CD14-positive monocyte (primary cell): ENCODE results near the gene STXBP5. TPM values are rescaled to one million over a fixed set of nuclear protein-coding genes. Genes with fewer than 3 reads are reported as not detected.

Source experiments
- DNase-seq, 3 donors: peaks; one replicate each; pipeline ENCODE4 v3.0.0-alpha.2; 2011 to 2022
- H2AFZ ChIP-seq: 2 replicates; pipeline ENCODE4 v1.6.0; 2012; ENCODE audit warnings: mild to moderate bottlenecking, low read depth, low read length, inconsistent platforms; ENCODE audit not compliant: insufficient read depth, poor library complexity, severe bottlenecking
- H3K27ac ChIP-seq, 2 donors: 1 replicate in 1 of 2; 2 replicates in 1 of 2; pipeline ENCODE4 v1.5.1; 2012 to 2013; ENCODE audit warnings: low read length in 2 of 2, control low read depth in 1 of 2, inconsistent platforms in 1 of 2, low read depth in 1 of 2, mild to moderate bottlenecking in 1 of 2
- H3K27me3 ChIP-seq, 2 donors: one replicate each; pipeline versions ENCODE4 v1.6.0 to v1.6.1; 2011 to 2013; ENCODE audit warnings: low read length in 2 of 2; ENCODE audit not compliant: control insufficient read depth in 2 of 2, insufficient read depth in 2 of 2
- H3K36me3 ChIP-seq, 2 donors: replicated peaks in 1 of 2; 1 replicate in 1 of 2; 2 replicates in 1 of 2; pipeline versions ENCODE4 v1.5.1 to v1.6.1; 2012 to 2013; ENCODE audit warnings: low read length in 2 of 2, control low read depth in 1 of 2, inconsistent platforms in 1 of 2, mild to moderate bottlenecking in 1 of 2; ENCODE audit not compliant: insufficient read depth in 2 of 2, control insufficient read depth in 1 of 2
- H3K4me1 ChIP-seq, 2 donors: 1 replicate in 1 of 2; 2 replicates in 1 of 2; pipeline versions ENCODE4 v1.5.1 to v1.6.1; 2012 to 2013; ENCODE audit warnings: low read length in 2 of 2, control low read depth in 1 of 2, inconsistent platforms in 1 of 2, mild to moderate bottlenecking in 1 of 2, moderate library complexity in 1 of 2; ENCODE audit not compliant: insufficient read depth in 2 of 2, control insufficient read depth in 1 of 2
- H3K4me2 ChIP-seq: replicated peaks from 2 replicates; pipeline ENCODE3; 2012; ENCODE audit warnings: low read length, moderate library complexity, mild to moderate bottlenecking; ENCODE audit not compliant: poor library complexity, severe bottlenecking; ENCODE audit errors: extremely low read depth
- H3K4me3 ChIP-seq, 3 experiments: fragments of 200-600 bp in 1 of 3; sonication (generic) in 1 of 3; replicated peaks in 1 of 3; 1 replicate in 2 of 3; 2 replicates in 1 of 3; pipeline ENCODE4 v1.5.1; 2011 to 2013; ENCODE audit warnings: low read length in 3 of 3, mild to moderate bottlenecking in 3 of 3, control low read depth in 2 of 3, low read depth in 2 of 3, inconsistent platforms in 1 of 3, moderate library complexity in 1 of 3
- H3K79me2 ChIP-seq: 2 replicates; pipeline ENCODE4 v1.6.0; 2012; ENCODE audit warnings: mild to moderate bottlenecking, control low read depth, inconsistent platforms, low read length, moderate library complexity; ENCODE audit not compliant: insufficient read depth
- H3K9ac ChIP-seq: 2 replicates; pipeline ENCODE4 v1.6.0; 2017; ENCODE audit warnings: low read length, mild to moderate bottlenecking; ENCODE audit not compliant: insufficient read depth, poor library complexity, severe bottlenecking
- H3K9me3 ChIP-seq, 2 donors: replicated peaks in 1 of 2; 1 replicate in 1 of 2; 2 replicates in 1 of 2; pipeline versions ENCODE4 v1.5.1 to v1.6.1; 2012 to 2013; ENCODE audit warnings: low read length in 2 of 2, control low read depth in 1 of 2; ENCODE audit not compliant: control insufficient read depth in 1 of 2, insufficient read depth in 1 of 2
- H4K20me1 ChIP-seq: 2 replicates; pipeline ENCODE4 v1.6.0; 2012; ENCODE audit warnings: mild to moderate bottlenecking, low read length, control low read depth, moderate library complexity; ENCODE audit not compliant: insufficient read depth
- H3K27ac Mint-ChIP-seq, 7 donors: one replicate each; pipeline ENCODE4 v1.8.0; 2020; ENCODE audit warnings: mild to moderate bottlenecking in 7 of 7, mixed read lengths in 7 of 7, moderate library complexity in 6 of 7, inconsistent platforms in 2 of 7
- H3K27me3 Mint-ChIP-seq, 3 donors: one replicate each; pipeline ENCODE4 v1.8.0; 2021 to 2022; ENCODE audit warnings: low read depth in 3 of 3, mild to moderate bottlenecking in 3 of 3, mixed read lengths in 3 of 3, moderate library complexity in 3 of 3, inconsistent platforms in 1 of 3
- H3K36me3 Mint-ChIP-seq, 2 donors: one replicate each; pipeline ENCODE4 v1.8.0; 2020; ENCODE audit warnings: mixed read lengths in 2 of 2, inconsistent platforms in 1 of 2, mild to moderate bottlenecking in 1 of 2
- H3K4me1 Mint-ChIP-seq: one replicate; pipeline ENCODE4 v1.8.0; 2020; ENCODE audit warnings: mild to moderate bottlenecking, mixed read lengths
- H3K4me3 Mint-ChIP-seq, 2 donors: one replicate each; pipeline ENCODE4 v1.8.0; 2020; ENCODE audit warnings: mild to moderate bottlenecking in 2 of 2, mixed read lengths in 2 of 2, moderate library complexity in 1 of 2
- H3K9me3 Mint-ChIP-seq, 7 donors: one replicate each; pipeline ENCODE4 v1.8.0; 2020 to 2022; ENCODE audit warnings: mixed read lengths in 7 of 7, mild to moderate bottlenecking in 6 of 7, moderate library complexity in 6 of 7, inconsistent platforms in 2 of 7
- WGBS: methylation state at CpG from one replicate; pipeline ENCODE4 v1.1.5; 2013; ENCODE audit warnings: missing lambda C conversion rate; ENCODE audit not compliant: insufficient coverage; 5-methylcytosine and 5-hydroxymethylcytosine counted together
- intact Hi-C, 2 donors: fragments of 100-400 bp; cut with micrococcal nuclease; formaldehyde crosslinking; loops; one replicate each; pipeline versions ENCODE4 v1.15.0 to v1.15.1; 2023
- polyA plus RNA-seq, 3 donors: library from polyadenylated mRNA; depleted of rRNA in 1 of 3; unstranded in 2 of 3; stranded (reverse) in 1 of 3; fragments of 300-500 nt in 2 of 3; fragments of >200 nt in 1 of 3; fragmentation: Illumina TruSeq in 2 of 3; gene quantifications; 1 replicate in 2 of 3; 2 replicates in 1 of 3; pipeline ENCODE4 v1.2.3, GENCODE V29; 2012 to 2021
- TF ChIP-seq, protein P1 (sequence below): fragments of 200-600 bp; IDR thresholded peaks from one replicate; pipeline ENCODE4 v1.8.0; 2022; ENCODE audit warnings: antibody characterized with exemption, mild to moderate bottlenecking

Gene STXBP5
- polyA plus RNA-seq, 3 donors, result 1.5 to 8.8 (median 2.0) TPM

- no peak for DNase-seq
- Histone ChIP-seq H3K4me3 (no peak overlapping the region), H3K36me3 (peaks cover 20 to 26% of the 10 kb centered on the region in 2 donors), H3K9me3 (no peaks in the 10 kb centered on the region), H3K9ac (no peak overlapping the region), H2AFZ (no peak overlapping the region), H4K20me1 (no peaks in the 10 kb centered on the region), H3K4me2 (no peak overlapping the region), H3K79me2 (peaks cover 11% of the 10 kb centered on the region), H3K27ac (no peak overlapping the region), H3K27me3 (no peaks in the 10 kb centered on the region), H3K4me1 (peaks cover 21 to 33% of the 10 kb centered on the region in 2 donors)
- whole genome bisulfite sequencing, result no CpG with 5 or more reads among the region's 1 CpG
- Mint-ChIP-seq H3K4me3 (no peak overlapping the region), H3K9me3 (peaks cover 0 to 3% (median 1%) of the 10 kb centered on the region in 7 donors), H3K36me3 (peaks cover 23 to 34% of the 10 kb centered on the region in 2 donors), H3K27me3 (peaks cover 0 to 1% (median 0%) of the 10 kb centered on the region in 3 donors), H3K27ac (no peak overlapping the region), H3K4me1 (peaks cover 28% of the 10 kb centered on the region)
- intact Hi-C loops, result no loop called here
- TF ChIP-seq, protein P1, sequence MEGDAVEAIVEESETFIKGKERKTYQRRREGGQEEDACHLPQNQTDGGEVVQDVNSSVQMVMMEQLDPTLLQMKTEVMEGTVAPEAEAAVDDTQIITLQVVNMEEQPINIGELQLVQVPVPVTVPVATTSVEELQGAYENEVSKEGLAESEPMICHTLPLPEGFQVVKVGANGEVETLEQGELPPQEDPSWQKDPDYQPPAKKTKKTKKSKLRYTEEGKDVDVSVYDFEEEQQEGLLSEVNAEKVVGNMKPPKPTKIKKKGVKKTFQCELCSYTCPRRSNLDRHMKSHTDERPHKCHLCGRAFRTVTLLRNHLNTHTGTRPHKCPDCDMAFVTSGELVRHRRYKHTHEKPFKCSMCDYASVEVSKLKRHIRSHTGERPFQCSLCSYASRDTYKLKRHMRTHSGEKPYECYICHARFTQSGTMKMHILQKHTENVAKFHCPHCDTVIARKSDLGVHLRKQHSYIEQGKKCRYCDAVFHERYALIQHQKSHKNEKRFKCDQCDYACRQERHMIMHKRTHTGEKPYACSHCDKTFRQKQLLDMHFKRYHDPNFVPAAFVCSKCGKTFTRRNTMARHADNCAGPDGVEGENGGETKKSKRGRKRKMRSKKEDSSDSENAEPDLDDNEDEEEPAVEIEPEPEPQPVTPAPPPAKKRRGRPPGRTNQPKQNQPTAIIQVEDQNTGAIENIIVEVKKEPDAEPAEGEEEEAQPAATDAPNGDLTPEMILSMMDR, result no peak
These were observed 121.3 kb downstream of the STXBP5 start for GRCh38 chr6:147325557-147325956.

DNA sequence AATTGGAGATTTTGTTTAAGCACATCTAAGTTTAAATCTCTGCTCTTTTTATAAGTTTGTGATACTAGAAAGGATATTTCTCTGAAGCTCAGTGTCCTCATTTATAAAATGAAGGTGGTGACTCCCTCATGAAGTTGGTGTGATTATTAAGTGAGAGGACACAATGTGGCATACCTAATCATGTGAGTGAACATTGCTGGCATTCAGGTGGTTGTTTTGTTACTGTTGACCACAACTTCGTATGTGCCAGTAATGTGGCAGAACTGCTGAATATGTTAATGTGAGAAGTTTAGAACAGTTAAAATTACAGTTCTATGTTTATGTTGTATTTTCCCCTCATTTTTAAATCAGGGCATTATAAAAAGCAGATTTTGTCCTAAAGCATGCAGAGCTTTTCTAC is 127.2 kb downstream of the STXBP5 start:
- Histone ChIP-seq H4K20me1 (no peaks in the 10 kb centered on the region), H3K79me2 (no peaks in the 10 kb centered on the region), H3K36me3 (peaks cover 17 to 42% of the 10 kb centered on the region in 2 donors), H3K27me3 (no peaks in the 10 kb centered on the region), H3K27ac (no peak overlapping the region), H2AFZ (no peak overlapping the region), H3K9ac (no peak overlapping the region), H3K4me2 (no peak overlapping the region), H3K4me3 (no peak overlapping the region), H3K4me1 (no peaks in the 10 kb centered on the region), H3K9me3 (no peaks in the 10 kb centered on the region)
- no CpG with 5 or more reads among the region's 1 CpG for WGBS
- Mint-ChIP-seq H3K27ac (no peak overlapping the region), H3K4me3 (no peak overlapping the region), H3K36me3 (peaks cover 35 to 41% of the 10 kb centered on the region in 2 donors), H3K27me3 (peaks cover 0 to 1% (median 0%) of the 10 kb centered on the region in 3 donors), H3K9me3 (peaks cover 0 to 1% (median 0%) of the 10 kb centered on the region in 7 donors), H3K4me1 (no peaks in the 10 kb centered on the region)
- TF ChIP-seq, protein P1, result no peak
- intact Hi-C loops, result no loop called here
- no peak for DNase-seq
